ENCODE measurements around the gene C1orf74.

C1orf74 gene

DNA sequence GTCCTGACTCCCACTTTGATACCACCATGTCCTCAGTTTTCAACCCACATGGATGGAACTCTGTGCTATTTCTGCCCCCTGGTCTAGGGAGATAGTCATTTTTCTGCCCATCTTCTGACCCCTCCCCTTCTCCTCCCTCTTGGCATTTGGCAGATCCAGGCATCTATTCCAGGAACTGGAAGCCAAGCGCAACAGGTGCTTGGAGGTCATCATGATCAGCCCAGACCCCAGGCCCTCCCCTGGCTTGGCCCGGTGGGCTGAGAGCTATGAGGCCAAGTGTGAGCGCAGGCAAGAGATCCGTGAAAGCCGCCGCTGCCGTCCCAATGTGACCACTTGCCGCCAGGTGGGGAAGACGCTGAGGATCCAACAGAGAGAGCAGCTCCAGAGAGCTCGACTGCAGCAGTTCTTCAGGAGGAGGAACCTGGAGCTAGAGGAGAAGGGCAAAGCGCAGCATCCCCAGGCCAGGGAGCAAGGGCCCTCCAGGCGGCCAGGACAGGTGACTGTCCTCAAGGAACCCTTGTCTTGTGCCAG lies 24.5 kb downstream of the C1orf74 start:
- no peak for TF ChIP-seq CTCF (IDR thresholded peaks at IDR 0.05)
- H3K9me3 ChIP-seq = no peaks in the 10 kb centered on the region
- H3K27ac ChIP-seq = peak overlapping the region; percentile 98
- H3K4me1 ChIP-seq (ENCODE audit: control insufficient read depth in 1 of 2, insufficient read depth in 1 of 2, low read depth in 1 of 2, low read length in 1 of 2) = peaks cover 69 to 70% of the 10 kb centered on the region in 2 experiments
- H3K4me3 ChIP-seq (ENCODE audit: low read depth in 1 of 2, low read length in 1 of 2) = peak overlapping the region in 1 of 2 experiments; percentile 1
- no peaks in the 10 kb centered on the region for H3K27me3 ChIP-seq
- peaks cover 64% of the 10 kb centered on the region for H3K36me3 ChIP-seq

- Histone ChIP-seq H3K4me3 (ENCODE audit: low read depth in 1 of 2, low read length in 1 of 2) (peak overlapping the region; percentile 71 to 73), H3K27me3 (no peaks in the 10 kb centered on the region), H3K9me3 (no peaks in the 10 kb centered on the region), H3K27ac (peak overlapping the region; percentile 98), H3K36me3 (peaks cover 49% of the 10 kb centered on the region), H3K4me1 (ENCODE audit: control insufficient read depth in 1 of 2, insufficient read depth in 1 of 2, low read depth in 1 of 2, low read length in 1 of 2) (peaks cover 78 to 82% of the 10 kb centered on the region in 2 experiments)
- TF ChIP-seq CTCF (IDR thresholded peaks at IDR 0.05) = no peak
These were observed 26.0 kb downstream of the C1orf74 start for GRCh38 chr1:209758400-209758799.

DNA sequence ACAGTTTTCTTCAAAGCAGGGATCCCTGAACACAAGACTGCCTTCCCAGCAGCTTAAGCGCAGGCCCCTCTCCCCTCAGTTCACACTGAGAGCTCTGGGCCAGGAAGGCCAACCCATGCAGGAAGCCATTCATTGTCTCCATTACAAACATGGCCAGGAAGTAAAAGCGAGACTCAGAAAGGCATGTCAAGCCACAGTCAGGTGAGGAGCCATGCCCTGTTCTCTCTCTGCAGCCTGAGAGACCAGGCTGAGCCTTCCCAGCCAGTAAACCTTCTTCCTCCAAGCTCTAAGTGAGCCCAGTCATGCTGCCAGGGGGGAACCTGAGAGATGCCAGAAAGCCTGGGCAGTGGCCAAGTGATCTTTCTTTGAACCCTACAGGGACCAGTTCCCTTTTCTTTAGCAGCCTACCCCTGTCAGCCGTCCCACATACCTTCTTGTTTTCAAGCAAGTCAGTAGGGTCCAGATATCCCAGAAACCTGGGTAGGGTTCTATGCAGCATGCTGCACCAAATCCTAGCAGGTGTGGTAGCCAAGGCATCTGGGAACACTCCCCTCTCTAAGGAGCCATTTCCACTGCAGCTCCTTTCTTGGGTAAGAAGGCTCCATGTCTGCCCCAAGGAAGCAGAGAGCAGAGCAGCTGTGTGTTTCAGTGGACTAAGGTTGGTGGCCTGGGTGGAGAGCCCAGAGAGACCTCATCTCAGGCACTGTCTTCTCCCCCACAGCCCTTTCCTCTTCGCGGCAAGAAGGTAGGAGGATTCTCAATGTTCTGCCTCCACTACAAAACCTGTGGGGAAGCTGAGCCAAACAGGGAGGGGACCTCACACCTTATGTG lies 27.5 kb downstream of the C1orf74 start:
- H3K4me1 ChIP-seq (ENCODE audit: control insufficient read depth in 1 of 2, insufficient read depth in 1 of 2, low read depth in 1 of 2, low read length in 1 of 2) = peaks cover 94 to 95% of the 10 kb centered on the region in 2 experiments
- no peaks in the 10 kb centered on the region for H3K27me3 ChIP-seq
- H3K27ac ChIP-seq = peak overlapping the region; percentile 98
- H3K9me3 ChIP-seq = no peaks in the 10 kb centered on the region
- peaks cover 33% of the 10 kb centered on the region for H3K36me3 ChIP-seq
- no peak for TF ChIP-seq CTCF (IDR thresholded peaks at IDR 0.05)
- H3K4me3 ChIP-seq (ENCODE audit: low read depth in 1 of 2, low read length in 1 of 2) = peak overlapping the region; percentile 71 to 73

GRCh38 chr1:209755926-209756614 lies 28.3 kb downstream of the C1orf74 start, which contains the start of gene TRAF3IP3:
TSS of gene TRAF3IP3 (plus strand) at chr1:209756053. CDS start at chr1:209760040, 3,987 bp downstream.
- no peaks in the 10 kb centered on the region for H3K27me3 ChIP-seq
- peak; percentile 17 for TF ChIP-seq CTCF (IDR thresholded peaks at IDR 0.05)
- H3K36me3 ChIP-seq = peaks cover 25% of the 10 kb centered on the region
- H3K4me1 ChIP-seq (ENCODE audit: control insufficient read depth in 1 of 2, insufficient read depth in 1 of 2, low read depth in 1 of 2, low read length in 1 of 2) = peaks cover 97 to 99% of the 10 kb centered on the region in 2 experiments
- peak within 1 kb of the TSS; percentile 98 for H3K27ac ChIP-seq
- no peaks in the 10 kb centered on the region for H3K9me3 ChIP-seq
- peak within 1 kb of the TSS; percentile 71 to 73 for H3K4me3 ChIP-seq (ENCODE audit: low read depth in 1 of 2, low read length in 1 of 2)

DNA sequence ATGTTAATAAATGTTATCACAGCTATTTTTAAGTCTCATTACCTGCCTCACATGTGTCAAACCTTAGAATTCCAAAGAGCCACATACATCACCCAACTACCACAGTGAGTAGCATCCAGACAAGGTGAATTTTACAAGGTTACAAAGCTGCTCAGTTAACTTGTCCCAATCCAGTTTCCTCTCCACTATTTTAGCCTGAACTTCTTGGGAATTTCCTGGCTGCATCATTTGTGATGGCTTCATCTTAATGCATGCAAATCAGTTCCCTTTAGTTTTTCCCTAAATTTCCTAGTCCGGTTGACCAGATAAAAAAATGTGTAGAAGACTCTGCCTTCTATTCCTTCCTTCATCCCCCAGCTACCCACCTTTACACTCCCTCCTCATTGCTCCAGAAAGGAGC lies 29.1 kb downstream of the C1orf74 start:
- Histone ChIP-seq H3K4me1 (ENCODE audit: control insufficient read depth in 1 of 2, insufficient read depth in 1 of 2, low read depth in 1 of 2, low read length in 1 of 2) (peaks cover 98 to 99% of the 10 kb centered on the region in 2 experiments), H3K27ac (peak overlapping the region; percentile 98), H3K4me3 (ENCODE audit: low read depth in 1 of 2, low read length in 1 of 2) (peak overlapping the region; percentile 2 to 73), H3K36me3 (peaks cover 17% of the 10 kb centered on the region), H3K27me3 (no peaks in the 10 kb centered on the region), H3K9me3 (no peaks in the 10 kb centered on the region)
- no peak for TF ChIP-seq CTCF (IDR thresholded peaks at IDR 0.05)

Measured in neutrophil (primary cell).